DMS53 treated with DMSO at 0.1 percent for 48 hours (cell line): ENCODE measurements around the gene IMP4.
"Not testable (repeated sequence)": the region's sequence is repeated elsewhere in the genome, so short reads cannot be mapped to it uniquely, and the experiment has no call there.

Experiments used
- DNase-seq: peaks from one replicate; lab custom pipeline; 2025; ENCODE audit not compliant: unreplicated experiment; lab: John Stamatoyannopoulos, UW

IMP4 gene, protein sequence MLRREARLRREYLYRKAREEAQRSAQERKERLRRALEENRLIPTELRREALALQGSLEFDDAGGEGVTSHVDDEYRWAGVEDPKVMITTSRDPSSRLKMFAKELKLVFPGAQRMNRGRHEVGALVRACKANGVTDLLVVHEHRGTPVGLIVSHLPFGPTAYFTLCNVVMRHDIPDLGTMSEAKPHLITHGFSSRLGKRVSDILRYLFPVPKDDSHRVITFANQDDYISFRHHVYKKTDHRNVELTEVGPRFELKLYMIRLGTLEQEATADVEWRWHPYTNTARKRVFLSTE

DNA sequence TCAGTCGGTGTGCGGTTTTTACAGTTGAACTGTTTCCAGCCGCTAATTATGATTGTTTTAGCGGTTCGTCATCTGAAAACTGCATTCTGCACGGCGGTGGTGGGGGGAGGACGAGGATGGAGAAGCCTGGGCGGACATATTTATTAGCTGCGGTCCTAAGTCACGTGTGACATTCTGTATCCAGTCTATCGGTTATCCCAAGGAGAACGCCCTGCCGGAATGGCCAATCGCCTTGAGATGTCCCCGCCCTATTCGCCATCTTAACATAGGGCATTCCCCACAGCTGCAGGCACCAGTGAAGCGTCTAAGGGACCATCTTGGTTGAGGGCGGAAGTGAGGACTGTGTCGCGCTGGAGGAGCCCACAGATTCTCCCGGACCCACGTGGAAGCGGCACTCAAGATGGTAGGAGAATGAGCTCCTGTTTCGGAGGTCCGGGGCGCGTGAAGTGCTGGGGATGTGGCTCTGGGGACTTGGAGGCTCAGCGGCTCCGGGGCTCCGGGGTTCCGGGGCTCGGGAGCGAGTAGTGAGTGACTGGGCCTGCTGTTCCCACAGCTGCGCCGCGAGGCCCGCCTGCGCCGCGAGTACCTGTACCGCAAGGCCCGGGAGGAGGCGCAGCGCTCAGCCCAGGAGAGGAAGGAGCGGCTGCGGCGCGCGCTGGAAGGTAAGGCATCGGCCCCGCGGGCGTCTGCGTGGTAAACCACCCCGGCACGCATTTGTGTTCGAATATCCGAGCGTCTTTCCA lies at the start of gene IMP4:
TSS of gene IMP4 (plus strand) at position 365 of the 743 bp plus-strand sequence. CDS start at position 401, 36 bp downstream.
- peak; percentile 66 for DNase-seq

DNA sequence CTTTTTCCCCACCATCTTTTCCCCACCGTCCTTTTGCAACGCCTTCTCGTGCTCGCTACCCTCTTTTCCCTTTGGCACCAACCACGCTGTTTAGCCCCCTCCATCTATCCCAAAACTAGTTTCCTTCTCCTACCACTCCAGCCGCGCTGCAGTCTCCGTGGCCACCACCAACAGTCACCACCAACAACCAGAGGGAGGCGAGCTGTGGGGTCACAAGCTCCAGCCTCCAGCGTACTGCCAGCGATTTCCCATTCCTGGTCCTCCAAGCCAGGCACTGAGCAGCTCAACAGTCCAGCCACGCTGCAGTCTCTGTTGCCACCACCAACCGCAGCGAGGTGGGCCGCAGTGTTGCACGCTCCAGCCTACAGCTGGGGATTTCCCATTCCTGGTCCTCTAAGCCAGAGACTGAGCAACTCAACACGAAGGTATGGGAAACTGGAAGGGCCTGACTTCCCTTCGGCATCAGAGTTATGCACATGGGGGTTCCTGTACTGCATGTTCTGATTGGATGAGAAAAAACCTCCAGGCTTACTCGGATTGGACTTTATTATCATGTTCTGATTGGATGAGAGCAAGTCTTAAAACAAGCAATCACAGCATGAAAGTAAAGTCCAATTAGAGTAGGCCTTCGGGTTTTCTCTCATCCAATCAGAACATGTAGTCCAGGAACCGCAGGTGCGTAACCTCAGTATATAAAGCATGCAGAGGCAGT lies 42.3 kb upstream of the IMP4 start:
- no peak for DNase-seq

DNA sequence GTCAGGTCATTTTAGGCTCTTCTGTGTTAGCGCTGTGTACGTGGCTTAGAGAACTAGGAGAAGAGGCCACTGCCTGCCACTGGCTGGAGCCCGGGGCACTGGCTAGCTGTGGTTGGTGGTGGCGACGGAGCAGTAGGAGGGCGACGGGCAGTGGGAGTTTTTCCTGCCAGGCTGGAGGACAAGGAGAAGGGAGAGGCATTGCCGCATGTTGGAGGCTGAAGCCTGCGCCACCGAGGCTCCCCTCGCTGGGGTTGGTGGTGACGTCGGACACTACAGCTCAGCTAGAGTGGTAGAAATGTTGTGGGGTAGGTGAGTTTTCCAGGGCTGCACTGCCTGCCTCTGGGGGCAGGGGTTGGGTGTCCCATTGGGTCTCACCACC lies 41.7 kb upstream of the IMP4 start:
- no peak for DNase-seq

DNA sequence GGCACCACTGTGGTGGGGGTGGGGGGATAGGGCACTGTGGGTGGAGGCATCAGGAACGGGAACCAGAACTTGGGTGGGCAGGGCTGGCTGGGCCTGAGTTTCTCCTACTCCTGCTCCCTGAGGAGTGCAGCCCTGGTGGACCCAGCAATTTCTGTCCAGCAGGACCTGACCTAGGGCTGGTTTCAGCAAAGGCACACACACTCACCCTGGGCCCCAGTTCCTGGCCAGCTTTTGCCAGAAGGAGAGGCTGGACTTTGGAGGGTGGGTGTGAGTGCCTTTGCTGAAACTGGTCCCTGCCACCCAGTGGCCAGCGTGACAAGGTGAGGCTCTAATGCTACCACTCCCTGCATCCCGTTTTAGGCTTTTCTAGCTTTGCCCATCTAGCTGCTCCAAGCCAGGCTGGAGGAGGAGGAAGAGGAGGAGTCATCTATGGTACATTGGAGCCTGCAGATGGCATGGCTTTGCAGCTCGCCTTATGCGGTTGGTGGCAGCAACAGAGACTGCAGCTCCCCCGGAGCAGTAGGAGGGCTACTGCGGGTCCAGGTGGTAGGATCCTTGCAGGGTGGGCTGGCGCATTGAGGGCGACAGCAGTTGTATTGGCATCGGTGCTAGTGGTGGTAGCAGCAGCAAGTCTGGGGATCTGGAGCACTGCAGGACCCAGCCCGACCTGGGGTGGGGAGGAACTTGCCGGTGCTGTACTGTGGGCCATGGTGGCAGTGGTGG lies 40.4 kb upstream of the IMP4 start:
- no peak for DNase-seq

DNA sequence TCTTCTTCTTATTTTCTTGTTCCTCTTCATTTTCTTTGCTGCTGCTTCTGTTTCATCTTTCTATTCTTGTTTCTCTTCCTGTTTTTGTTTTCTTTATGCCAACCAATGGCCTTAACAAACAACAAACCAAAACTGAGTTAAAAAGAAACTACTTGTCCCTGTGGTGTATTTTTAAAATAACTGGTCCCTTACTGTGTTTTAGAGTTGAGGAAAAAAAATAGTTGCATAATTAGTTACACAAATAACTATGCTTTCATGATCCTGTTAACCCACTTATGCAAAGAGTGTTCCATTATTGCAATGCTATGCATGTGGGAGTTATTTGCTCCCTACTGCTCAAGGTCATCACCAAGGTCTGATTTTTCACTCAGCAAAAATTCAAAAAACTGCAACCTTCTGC lies 39.5 kb upstream of the IMP4 start:
- no peak for DNase-seq

DNA sequence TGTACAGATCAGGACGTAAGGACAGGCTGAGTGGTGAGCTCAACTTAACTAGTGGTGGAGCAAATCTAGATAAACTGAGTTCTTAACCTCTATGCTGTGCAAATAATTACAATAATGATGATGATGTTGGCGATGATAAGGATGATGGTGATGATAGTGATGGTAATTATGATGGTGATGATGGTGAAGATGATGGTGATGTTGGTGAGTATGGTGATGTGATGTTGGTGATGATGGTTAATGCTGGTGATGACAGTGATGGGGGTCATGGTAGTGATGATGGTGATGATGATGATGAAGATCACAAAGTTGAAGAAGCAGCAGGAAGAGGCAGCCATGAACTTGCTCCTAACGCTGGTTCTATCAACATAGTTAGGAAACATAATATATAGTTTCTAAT lies 38.0 kb upstream of the IMP4 start:
- no peak for DNase-seq

DNA sequence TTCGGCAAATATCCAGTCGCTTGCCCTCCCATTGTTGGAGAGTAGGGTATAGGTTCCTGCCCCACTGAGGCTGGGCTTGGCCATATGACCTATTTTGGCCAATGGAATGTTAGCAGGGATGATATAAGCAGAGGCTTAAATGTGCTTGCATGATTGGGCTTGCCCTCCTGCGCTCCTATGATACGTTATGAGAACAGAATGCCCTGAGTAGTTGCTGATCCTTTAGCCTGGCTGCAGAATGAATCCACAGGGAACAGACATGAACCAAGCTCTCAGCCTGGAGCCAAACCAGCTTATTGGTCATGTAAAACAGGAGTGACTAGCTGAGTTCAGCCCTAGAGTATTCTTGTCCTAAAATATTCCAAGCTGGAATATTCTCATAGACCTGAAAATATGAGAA lies 34.8 kb upstream of the IMP4 start:
- no peak for DNase-seq

DNA sequence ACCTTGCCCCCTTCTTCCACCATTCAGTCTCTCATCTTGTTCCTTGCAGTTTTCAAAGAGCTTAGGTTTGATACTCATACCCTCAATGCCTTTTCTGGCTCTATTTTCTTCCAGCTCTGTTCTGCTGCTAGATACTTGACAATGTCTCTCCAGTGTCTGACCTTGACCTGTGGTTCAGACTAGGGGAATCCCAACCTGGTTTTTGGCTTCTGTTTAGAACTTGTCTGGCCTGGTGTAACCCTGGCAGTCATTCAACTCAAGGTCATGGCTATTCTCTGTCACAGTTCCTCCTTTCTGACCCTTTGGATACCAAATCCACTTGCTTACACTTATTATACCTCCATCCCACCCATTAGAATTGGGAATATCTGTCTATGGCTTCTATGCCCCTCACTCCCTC lies 31.8 kb upstream of the IMP4 start:
- no peak for DNase-seq

DNA sequence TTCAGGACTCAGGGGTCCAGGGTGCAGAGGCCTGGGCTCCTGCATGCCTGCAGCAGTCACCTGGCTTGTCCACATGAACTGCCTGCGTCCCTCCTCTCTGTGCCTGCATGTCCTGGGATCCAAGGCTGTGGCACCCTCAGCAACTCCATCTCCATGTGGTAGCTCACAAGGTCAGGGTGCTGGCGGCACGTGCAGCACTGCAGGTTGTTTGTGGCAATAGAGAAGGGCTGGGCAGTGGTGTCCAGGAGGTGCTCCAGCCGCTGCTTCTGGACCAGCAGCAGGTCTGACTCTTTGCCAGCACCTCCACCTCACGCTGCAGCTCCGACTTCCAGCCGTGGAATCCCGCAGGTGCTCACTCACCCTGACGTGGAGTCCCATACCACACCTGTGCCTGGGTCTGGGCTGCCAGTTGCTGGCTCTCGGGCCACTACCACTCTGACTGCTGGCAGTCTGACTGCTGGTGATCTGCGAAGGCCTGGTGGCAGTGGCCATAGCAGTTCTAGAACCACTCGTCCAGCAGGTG lies 28.8 kb upstream of the IMP4 start:
- no peak for DNase-seq

DNA sequence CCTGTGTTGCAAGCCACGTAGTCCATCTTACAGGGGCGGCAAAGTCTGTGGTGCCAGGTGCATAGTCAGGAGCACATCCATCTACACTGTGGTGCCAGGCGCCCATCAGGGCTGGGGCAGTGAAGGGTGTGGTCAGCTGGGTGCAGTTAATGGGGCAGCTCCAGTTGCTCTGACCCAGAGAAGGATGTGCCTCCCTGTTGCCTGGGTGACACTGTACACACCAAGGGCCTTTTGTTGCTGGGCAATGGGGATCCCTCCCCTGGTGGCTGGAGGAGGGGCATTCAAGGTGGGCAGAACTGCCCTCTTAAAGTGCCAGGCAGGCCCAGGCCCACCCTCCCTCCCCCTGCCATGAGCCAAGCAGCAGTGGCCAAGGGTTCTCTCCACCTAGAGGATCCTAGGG lies 28.3 kb upstream of the IMP4 start:
- DNase-seq: no peak

DNA sequence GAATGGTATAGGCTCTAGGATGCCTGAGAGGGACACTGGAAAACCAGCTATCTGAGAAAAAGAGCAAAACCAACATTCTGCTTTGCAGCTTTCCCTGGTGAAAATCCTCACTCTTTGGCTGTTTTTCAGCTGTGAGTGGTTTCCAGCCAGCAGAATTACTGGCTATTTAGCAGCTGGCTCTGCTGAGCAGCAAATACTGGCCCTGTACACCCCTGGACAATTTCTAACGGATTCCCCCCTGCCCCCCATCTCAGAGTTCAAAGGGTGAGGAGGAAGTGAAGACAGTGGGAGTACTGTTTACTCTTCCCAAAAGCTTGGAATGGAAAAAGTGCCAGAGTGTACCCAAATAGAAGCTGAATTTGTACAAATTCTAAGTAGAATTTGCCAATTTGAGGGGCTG lies 26.1 kb upstream of the IMP4 start:
- no peak for DNase-seq

DNA sequence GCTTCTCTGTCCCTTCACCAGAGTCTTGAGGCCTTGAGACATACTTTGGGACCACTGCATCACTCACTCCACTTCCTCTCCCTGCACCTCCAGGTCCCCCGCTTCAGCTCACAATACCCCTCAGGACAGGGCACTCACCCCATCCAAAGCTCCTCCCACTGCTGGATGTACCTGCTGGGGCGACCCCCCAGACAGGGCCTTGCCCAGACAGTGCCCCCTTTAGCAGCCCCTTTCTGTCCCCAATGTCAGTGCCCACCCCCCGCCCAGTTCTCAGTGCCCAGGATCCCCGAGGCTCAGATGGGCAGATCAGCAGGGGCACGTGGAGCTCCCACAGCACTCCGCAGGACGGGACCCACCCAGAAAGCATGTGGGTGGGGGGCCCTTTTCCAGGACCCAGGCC lies 23.8 kb upstream of the IMP4 start:
- DNase-seq: no peak

DNA sequence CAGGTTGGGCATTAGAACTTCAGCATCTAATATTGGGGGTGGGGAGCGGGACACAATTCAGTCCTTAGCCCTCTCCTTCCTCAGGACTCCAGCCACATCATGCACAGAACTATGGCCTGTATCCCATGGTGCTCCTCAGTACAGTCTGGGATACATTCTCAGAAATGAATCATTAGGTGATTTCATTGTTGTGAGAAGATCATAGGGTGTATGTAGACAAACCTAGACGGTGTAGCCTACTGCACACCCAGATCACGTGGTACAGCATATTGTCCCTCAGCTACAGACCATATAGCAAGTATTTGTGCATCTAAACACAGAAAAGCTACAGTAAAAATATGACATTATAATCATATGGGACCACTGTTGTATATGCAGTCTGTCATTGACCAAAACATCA lies 23.2 kb upstream of the IMP4 start:
- DNase-seq: no peak

DNA sequence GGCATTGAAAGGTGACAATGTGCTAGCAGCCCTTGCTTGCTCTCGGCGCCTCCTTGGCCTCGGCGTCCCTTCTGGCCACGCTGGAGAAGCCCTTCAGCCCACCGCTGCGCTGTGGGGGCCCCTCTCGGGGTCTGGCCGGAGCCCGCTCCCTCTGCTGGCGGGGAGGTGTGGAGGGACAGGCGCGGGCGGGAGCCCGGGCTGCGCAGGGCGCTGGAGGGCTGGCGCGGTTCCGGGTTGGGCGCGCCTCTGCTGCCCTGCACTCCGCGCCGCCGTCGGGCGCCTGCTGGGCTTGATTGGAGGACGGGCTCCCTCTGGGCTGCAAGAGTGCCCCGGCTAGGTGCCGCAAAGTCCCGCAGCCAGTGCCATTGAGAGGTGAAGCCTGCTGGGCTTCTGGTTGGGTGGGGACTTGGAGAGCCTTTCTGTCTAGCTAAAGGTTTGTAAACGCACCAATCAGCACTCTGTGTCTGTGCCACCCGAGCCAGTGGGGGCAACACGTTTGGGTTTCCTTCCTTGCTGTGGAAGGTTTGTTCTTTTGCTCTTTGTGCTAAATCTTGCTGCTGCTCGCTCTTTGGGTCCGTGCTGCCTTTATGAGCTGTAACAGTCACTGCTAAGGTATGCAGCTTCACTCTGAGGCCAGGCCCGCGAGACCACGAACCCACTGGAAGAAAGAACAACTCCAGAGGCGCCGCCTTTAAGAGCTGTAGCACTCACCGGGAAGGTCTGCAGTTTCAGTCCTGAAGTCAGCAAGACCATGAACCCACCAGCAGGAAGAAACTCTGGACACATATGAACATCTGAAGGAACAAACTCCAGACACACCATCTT lies 14.8 kb upstream of the IMP4 start:
- DNase-seq: no peak

DNA sequence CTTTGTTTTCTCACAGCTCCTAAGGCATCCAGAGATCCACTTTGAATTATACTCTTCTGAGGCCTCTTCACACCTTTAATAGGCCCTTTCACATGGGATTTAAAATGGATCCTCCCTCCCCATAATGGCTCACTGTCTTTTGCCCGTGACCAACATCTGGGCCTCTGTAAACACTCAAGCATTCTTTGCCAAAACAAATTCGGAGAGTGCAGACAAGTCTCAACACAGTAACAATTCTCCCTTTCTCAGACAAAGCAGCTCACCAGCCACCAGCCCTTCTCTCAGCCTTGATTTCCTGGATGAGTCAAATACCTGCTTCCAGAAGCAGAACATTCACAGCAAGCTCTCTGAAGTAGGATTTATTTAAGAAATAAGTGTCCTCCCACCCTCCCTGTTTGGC lies 14.0 kb upstream of the IMP4 start:
- DNase-seq: no peak

DNA sequence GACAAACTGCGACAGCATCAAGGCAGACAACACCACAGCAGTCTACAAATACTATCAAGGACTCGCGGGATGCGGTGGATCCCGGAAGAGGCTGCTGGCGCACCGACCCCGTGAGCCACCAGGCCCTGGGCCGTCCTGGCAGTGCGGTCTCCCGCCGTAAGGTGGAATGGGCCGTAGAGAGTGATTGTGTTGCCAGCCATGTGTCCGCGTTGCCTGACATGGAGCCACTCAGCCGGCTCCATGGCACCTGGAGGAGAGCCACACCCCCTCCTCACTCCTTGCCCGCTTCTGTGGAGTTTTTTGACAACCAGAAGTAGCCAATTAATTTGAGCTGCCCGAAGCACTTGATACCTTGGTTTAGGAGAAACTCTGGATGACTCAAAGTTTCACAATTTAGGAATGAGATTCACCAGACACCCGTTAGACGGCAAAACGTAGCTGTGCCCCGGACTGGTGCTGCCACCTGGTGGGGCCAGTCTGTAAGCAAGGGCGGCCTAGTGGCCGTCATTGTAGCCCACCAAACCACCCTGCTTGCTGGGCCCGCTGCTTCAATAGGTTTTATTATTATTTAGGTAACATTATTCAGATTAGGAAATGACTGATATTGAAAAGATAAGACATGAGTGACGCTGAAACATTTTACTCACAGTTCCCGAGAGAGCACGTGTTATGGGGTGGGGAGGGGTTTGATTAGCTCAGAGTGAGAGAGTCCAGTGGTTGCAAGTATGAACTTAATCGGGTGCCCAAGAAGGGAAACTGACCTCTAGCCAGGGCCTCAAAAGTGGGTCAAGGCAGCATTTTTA lies 10.2 kb upstream of the IMP4 start:
- DNase-seq: peak; percentile 13

DNA sequence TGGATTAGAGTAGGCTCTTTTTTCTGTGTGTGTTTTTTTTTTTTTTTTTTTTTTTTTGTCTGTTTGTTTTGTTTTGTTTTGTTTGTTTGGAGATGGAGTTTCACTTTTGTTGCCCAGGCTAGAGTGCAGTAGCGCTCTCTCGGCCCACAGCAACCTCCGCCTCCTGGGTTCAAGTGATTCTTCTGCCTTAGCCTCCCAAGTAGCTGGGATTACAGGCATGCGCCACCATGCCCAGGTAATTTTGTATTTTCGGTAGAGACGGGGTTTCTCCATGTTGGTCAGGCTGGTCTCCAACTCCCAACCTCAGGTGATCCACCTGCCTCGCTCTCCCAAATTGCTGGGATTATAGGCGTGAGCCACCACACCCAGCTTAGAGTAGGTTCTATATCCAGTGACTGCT lies 9.4 kb upstream of the IMP4 start:
- DNase-seq: not testable (repeated sequence)

DNA sequence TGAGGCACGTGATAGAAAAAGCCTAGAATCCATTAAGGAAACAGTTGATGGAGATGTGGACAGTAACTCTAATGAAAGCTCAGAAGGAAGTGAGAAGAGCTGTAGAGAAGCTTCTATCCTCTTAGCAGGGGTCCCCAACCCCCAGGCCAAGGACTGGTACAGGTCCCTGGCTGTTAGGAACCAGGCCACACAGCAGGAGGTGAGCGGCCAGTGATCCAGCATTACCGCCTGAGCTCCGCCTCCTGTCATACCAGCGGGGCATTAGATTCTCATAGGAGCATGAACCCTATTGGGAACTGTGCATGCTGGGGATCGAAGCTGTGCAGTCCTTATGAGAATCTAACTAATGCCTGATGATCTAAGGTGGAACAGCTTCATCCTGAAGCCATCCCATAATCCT lies 8.7 kb upstream of the IMP4 start:
- DNase-seq: no peak

DNA sequence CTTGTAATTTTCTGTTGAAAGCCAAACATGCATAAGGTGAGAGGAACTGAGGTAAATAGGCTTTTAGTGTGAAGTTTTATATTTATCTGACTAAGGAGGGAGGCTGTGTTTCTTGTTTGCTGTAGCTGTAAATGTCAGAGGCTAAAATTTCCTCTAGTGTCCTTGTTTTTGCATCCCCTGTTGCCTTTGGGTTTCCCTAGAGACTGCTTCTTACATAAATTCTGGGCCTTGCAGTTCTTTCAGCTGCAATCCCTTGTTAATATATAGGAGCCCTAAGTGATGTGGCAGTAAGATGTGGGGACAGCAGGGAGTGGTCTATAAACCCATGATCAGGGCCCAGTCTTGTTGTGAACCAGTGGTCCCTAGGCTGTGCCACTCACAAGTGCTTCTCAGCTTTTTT lies 7.5 kb upstream of the IMP4 start:
- DNase-seq: no peak
